ENCODE measurements around the gene ICAM2.

The ICAM2 gene

GRCh38 chr17:63973930-63974593, 46.4 kb downstream of the ICAM2 start:
- DNase-seq, result no peak

- no peak for DNase-seq
Observed at GRCh38 chr17:63973247-63973646, 47.2 kb downstream of the ICAM2 start.

GRCh38 chr17:63972796-63973195, 47.6 kb downstream of the ICAM2 start, which contains the start of gene SCN4A:
TSS of gene SCN4A (minus strand) at chr17:63972918. CDS start at chr17:63972841, 77 bp downstream.
- no peak for DNase-seq

GRCh38 chr17:63969278-63969677, 51.2 kb downstream of the ICAM2 start:
- DNase-seq, result no peak

GRCh38 chr17:63967953-63968352, 52.5 kb downstream of the ICAM2 start:
- no peak for DNase-seq

GRCh38 chr17:63966646-63967264, 53.7 kb downstream of the ICAM2 start:
- DNase-seq, result no peak

GRCh38 chr17:63963123-63963522, 57.3 kb downstream of the ICAM2 start:
- DNase-seq, result no peak

- DNase-seq, result no peak
Observed at GRCh38 chr17:63962298-63962744, 58.1 kb downstream of the ICAM2 start.

- no peak for DNase-seq
Observed at GRCh38 chr17:63961355-63962212, 58.8 kb downstream of the ICAM2 start.

GRCh38 chr17:63960430-63960829, 60.0 kb downstream of the ICAM2 start:
- DNase-seq, result no peak

GRCh38 chr17:63960006-63960405, 60.4 kb downstream of the ICAM2 start:
- no peak for DNase-seq

GRCh38 chr17:63956296-63956920, 64.0 kb downstream of the ICAM2 start:
- no peak for DNase-seq

GRCh38 chr17:63955791-63956190, 64.6 kb downstream of the ICAM2 start:
- DNase-seq, result no peak

- no peak for DNase-seq
Observed at GRCh38 chr17:63955232-63955631, 65.2 kb downstream of the ICAM2 start.

GRCh38 chr17:63954402-63955063, 65.9 kb downstream of the ICAM2 start:
- no peak for DNase-seq
